NCI-H1694 (cell line): ENCODE measurements around the gene OR52E8.

Experiments used
- DNase-seq: peaks from one replicate; lab custom pipeline; 2025; lab: John Stamatoyannopoulos, UW

The OR52E8 gene

DNA sequence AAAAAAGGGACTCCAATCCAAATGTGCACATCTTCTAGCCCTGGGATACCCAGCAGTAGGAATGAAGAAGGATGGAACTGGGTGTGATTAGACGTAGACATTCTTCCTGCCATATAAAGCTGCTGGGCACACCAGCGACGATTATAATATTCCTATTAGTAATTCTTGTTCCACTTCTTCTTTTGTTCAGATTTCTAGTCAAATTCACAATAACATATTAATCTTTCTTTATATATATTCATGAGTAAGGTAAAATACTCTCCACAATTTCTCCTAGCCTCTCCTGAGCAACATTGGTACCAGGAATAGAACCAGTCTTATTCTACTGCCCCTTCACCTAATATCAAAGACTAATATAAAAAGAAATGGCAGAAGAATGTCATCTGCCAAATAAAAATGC lies at the start of gene OR52E8:
TSS of gene OR52E8 (minus strand) at position 101 of the 400 bp plus-strand sequence. CDS start at position 101, 0 bp downstream.
- DNase-seq = no peak

DNA sequence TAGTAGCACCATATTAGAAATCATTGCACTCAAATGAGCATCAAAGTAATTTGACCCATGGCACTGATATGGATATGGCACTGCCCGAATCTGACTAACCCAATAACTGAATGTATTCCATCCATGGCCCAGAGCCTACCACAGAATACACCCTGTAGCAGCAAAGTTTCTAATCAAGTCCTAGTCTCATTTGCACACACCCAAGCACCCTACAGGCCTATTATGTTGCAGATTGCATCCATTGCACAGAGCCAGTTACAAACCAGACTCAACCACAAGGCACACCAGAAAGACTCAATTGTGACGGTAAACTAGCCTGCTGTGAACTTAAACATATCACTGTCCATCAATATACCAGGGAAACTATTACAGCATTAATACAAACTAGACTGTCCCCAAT lies 42.0 kb upstream of the OR52E8 start:
- no peak for DNase-seq

DNA sequence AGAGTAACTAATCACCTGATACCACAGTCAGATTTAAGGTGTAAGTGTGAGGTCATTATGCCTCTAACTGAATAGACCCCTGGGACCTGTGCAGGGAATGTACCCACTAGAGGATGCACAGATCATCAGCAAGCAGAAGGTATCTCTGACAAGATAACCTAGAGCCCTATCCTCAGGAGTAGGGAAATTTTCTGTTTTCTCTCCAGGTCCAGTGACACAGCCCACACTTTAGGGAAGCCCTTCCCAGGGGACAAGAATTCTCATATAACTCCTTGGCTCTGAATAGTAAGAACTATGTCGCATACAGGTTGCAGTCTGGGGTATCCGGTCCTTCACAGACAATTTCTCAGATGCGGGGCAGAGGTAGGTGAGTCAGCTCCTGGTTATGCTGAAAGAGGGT lies 35.4 kb upstream of the OR52E8 start, which contains the start of gene OR52E5:
TSS of gene OR52E5 (plus strand) at position 301 of the 400 bp plus-strand sequence. CDS start 7,569 bp downstream, outside the sequence.
- DNase-seq = no peak

DNA sequence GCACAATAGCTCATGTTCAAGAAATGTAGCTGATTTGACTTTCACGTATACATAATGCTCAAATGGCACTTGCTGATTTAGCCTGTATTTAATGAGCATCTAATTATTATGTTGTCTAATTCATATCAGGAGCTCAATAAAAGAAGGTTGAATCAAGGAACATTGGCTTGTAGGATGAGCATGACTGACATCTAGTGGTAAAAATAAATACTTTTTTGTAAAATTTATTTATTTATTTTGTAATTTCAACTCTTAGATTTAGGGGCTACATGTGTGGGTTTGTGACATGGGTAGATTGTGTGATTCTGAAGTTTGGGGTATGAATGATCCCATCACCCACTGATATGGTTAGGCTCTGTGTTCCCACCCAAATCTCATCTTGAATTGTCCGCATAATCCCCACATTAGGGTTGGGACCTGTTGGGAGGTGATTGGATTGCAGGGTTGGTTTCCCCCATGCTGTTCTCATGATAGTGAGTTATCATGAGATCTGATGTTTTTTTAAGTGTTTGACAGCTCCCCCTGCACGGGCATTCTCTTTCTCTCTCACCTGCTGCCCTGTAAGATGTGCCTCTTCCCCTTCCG lies 33.8 kb upstream of the OR52E8 start:
- no peak for DNase-seq

DNA sequence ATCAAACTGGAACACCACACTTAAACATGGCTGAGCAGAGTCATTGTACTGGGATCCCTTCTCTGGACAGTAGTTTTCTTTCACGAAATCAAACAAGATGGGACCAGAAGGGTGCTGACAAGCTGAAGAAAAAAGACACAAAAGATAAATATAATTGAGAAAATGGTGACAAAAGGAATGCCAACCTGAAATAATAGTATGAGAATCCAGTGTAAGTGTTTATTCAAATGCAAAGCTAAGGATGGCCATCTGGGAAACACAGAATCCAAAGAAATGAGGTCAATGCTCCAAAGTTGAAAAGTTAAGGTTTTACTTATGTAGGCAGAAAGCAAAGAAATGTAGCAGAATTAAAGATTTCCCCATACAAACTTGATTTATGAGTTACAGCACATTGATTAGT lies 30.2 kb upstream of the OR52E8 start:
- no peak for DNase-seq

DNA sequence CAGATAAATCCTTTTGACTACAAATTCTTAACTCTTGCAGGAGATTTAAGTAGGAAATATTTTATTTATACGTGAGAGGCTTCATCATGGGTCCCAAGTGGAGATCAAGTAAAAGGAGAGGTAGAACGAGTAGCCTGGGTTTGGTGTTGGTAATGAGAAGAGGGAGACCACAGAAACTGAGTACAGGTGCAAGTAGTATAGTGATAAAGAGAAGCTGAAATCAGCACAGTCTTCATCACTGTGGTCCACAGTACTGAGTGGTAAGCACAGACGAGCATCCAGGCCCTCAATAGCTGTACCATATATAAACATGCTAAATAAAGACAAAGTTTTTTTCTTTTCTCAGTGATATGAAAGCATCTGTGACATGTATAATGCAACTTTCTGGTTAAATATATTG lies 29.7 kb upstream of the OR52E8 start:
- DNase-seq = no peak

DNA sequence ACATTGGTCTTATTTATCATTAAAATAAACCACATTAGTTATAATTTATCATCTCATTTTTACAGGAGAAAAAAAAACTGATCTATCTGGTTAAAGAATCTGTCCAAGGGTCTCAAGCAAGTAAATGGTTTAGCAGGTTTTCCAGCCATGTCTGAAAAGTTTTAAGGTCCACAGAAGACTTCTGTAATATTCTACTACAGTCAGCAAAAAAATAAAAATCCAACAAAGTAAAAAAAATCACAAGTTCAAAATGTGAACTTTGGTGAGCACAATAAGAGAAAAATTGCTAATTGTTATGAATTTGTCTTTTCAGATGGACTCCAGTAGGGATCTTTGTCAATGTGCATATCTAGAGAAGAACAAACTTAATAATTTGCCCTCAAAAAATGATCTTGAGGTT lies 24.3 kb upstream of the OR52E8 start:
- no peak for DNase-seq

DNA sequence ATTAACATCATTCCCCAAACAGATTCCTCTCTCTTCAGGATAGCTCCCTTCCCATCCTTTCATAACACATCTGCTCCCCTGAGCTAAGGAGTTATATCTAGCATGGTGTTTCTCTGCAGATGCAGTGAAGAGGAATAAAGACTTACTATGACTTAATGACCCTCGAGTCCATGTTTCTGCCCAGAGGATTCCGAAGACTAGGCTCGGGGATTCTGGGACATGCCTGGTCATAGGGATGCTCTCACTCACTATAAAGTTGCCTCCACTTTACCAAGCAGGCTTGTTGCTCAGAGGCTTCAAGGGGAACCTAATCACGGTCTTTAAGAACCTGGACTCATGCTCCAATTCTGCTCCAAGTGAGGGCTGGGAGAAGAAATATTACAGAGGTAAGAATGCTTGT lies 22.8 kb upstream of the OR52E8 start, which contains the start of gene OR52E4:
TSS of gene OR52E4 (plus strand) at position 301 of the 400 bp plus-strand sequence. CDS start 3,664 bp downstream, outside the sequence.
- DNase-seq = no peak

DNA sequence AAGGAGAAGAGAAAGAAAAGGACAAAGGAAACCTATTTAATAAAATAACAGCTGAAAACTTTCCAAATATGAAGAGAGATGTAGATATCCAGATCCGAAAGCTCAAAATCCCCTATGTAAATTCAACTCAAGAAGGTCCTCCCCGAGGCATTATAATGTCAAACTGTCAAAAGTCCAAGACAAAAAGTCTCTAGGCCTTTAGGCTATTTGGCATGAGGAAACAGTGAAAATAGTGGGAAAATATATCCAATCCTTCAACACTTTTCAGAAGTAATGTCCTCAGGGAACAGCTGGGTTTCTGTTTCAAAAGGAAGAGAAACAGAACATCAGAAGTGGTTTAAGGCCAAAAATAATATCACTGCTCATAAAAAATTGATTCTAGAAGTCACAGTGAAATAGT lies 21.1 kb upstream of the OR52E8 start:
- DNase-seq = no peak

DNA sequence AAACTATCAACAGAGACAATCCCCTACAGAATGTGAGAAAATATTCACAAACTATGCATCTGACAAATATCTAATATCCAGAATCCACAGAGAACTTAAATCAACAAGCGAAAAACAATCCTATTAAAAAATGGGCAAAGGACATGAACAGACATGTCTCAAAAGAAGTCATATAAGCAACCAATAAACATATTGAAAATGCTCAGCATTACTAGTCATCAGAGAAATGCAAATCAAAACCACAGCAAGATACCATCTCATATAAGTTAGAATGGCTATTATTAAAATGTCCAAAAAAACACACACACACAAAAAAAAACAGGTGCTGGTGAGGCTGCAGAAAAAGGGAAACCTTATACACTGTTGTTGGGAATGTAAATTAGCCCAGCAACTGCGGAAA lies 8.3 kb upstream of the OR52E8 start:
- DNase-seq = no peak

DNA sequence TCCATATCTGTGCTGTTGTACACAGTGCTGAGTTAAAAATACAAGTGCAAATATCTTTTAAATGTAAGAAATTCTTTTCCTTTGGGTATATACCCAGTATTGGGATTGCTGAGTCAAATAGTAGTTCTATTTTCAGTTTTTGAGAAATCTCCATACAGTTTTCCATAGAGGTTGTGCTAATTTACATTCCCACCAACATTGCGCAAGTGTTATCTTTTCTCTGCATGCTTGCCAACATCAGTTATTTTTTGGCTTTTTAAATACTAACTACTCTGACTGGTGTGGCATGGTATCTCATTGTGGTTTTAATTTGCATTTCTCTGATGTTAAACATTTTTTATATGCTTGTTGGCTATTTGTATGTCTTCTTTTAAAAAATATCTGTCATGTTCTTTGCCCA lies 6.5 kb downstream of the OR52E8 start:
- DNase-seq = no peak

DNA sequence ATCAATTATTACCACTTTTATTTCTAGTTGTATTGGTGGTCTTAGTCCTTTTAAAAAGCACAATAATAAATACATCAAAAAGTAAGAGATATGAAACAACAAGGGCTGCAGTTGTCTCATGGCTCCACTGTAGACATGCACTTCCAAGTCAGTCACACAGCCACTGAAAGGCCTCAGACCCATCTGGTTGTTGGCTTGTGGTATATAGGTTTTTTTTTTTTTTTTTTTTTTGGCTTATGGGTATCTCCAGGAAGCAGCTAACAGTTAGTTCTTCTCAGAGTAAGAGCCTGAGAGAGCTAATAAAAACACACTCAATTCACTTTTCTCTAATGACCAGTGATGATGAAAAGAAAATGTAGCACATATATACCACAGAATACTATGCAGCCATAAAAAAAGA lies 9.8 kb downstream of the OR52E8 start:
- DNase-seq = no peak

DNA sequence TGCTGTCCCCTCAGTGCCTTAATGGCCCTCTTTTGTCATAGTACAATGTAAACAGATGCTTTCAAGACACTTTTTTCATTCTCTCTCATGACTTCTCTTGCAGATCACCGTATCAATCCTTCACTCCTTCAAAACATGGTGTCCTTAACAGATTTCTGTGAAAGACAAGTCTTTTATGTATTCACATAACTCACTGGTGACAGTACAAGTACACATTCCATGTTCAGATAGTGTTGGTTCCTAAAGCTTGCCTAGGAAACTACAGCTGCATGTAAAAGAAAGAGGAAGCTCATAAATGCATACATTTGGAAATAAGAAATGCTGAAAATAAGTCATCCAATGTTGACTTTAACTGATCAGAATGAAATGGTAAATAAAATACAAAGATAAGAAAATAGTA lies 10.8 kb downstream of the OR52E8 start:
- DNase-seq = no peak

DNA sequence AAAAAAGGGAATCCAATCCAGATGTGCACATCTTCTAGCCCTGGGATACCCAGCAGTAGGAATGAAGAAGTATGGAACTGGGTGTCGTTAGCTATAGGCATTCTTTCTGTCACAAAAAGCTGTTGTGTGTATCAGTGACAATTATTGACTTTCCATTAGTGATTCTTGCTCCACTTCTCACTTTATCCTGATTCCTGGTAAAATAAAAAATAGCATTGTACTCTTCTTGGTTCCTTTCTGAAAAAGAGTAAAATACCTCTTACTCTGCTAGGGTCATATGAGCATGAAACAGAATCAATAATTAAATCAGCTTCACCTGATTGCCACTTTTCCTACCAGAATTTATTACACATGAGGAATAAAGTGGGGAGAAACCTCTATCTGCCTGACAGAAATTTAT lies 15.7 kb downstream of the OR52E8 start, which contains the start of gene OR52E6:
TSS of gene OR52E6 (minus strand) at position 101 of the 400 bp plus-strand sequence. CDS start at position 101, 0 bp downstream.
- DNase-seq = no peak

DNA sequence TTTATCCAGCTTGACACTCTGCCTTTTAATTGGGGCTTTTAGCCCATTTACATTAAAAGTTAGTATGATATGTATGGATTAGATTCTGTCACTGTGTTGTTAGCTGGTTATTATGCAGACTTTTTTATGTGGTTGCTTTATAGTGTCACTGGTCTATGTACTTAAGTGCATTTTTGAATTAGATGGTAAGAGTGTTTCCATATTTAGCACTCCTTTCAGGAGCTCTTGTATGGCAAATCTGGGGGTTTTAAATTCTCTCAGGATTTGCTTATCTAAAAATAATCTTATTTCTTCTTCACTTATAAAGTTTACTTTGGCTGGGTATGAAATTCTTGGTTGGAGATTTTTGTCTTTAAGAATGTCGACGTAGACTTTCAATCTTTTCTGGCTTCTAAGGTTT lies 19.8 kb downstream of the OR52E8 start:
- no peak for DNase-seq

DNA sequence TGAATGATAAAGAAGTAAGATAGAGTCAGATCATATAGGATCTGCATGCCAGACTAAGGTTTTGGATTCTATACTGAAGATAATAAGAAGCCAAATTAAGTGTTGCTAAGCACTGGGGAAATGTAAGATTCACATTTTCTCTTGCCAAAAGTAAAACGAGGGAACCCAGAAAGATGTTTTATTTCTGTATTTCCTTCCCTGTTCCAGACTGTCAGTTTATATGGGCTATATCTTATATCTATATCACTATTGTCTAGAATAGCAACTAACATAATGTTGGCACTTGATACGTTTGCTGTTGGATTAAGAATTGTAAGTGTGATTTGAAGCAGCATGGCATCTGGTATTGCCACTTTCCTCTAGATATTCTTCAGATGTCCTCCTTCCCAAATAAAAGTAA lies 24.0 kb downstream of the OR52E8 start:
- no peak for DNase-seq

DNA sequence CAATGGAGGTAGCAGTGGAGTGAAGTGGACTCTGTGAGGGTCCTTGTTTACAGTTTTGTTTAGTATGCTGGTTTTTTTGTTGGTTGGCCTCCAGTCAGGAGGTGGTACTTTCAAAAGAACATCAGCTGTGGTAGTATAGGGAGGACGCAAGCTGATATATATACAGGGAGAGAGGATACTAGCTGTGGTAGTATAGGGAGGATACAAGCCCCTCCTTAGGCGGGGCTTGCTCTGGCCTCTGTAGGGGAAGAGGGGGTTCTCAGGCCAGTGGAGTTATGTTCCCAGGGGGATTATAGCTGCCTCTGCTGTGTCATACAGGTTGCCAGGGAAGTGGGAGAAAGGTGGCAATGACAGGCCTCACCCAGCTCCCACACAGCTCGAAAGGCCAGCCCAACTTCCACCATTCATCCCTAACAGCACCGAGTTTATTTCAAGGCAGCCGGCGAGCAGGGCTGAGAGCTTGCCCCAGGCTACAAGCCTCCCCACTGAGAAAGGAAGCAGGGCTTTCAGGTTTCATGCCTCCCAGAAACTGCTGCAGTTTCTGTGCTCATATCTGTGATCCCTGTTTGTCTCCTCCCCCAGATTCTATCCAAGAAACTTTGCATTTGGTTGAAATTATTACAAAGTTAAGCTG lies 26.2 kb downstream of the OR52E8 start:
- no peak for DNase-seq

DNA sequence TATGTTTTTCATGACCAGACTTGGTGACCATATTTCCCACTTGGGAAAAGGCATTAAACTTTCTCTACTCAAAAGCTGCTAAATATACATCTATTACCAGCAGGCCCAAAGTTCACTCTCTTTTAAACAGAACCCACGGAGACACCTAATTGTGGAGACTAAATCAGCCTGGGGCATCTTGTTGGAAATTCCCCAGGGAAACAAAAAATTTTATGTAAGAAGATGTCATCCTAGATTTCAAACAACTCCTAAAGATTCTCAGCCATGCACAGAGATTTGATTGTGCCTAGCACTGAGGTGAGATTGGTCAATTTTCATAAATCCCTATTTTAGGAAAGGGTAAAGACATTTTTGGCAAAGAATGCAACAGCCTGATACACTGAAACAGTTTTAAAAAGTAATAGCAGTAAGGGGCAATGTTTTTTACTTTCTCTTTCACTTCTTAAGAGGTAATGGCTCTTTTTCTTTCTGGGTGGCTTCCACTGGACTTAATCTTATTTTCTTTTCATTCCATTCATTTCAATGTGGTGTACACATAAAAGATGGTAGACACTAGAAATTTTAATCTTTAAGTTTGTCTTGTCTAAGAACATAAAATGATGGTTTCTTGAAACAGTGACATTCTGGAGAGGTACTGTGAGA lies 39.1 kb downstream of the OR52E8 start:
- no peak for DNase-seq

DNA sequence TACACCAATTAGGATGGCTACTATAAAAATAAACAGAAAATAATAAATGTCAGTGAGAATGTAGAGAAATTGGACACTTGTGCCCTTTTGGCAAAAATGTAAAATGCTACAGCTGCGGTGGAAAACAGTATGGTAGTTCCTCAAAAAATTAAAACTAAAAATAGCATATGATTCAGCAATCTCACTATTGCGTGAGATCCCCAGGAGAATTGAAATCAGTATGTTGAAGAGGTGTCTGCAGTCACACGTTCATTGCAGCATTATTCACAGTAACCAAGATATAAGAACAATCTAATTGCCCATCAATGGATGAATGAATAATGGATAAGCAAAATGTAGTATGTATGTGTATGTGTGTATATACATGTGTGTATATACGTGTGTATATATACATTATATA lies 42.0 kb downstream of the OR52E8 start:
- no peak for DNase-seq

DNA sequence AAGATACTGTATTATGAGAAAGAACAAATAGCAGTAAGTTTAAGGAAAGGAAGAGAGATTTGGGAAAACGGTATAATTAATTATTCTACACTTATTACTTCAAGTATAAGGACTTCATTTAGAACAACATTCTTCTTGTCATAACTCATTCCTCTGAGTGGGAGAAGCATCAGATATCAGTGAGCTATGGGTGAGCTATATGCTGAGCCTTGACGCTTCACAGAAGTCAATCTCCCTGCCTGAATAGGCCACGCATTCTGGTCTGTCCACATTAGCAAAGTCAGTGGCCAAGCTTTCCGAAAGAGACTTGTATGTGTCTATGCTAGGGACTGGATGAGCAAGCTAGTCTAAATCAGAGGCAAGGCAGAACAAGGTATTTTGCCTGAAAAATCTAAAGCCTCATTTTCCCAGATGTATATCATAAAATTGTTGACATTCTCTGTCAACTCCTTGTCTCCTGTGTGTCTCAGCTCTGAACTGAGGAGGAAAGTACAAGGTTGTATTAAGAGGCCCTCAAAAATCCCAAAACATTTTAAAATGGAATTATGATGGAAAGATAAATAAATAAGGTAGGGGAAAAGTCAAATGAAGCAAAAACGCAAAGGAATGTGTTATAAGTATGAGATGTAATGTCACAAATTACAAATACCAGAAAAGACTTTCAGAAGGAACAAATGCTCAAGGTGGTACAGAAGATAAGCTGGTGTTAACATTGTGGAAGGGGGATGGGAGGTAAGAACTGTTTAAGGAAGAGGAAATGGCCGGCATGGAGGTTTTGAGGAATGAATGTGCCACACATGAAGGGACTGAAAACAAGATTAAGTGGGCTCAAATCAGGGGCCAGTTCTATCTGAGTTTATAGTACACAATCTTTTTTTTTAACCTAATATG lies 47.3 kb downstream of the OR52E8 start:
- no peak for DNase-seq

DNA sequence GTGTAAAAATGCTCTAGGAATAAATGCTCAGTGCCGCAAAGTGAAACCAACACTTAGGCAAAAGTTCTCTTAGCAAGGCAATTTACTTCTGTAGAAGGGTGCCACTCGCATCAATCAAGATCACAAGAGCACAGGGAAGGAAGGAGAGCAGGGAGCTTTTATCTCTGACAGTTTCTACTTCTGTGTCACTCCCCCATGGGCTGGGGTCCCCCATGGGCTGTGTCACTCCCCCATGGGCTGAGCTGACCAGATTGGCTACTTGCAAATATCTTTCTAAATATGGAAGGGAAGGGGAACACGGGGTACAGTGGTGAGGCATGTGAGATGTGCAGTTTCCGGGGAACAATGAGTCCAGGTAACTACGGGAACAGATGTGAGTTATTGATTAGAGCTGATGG lies 48.4 kb downstream of the OR52E8 start:
- DNase-seq = no peak

DNA sequence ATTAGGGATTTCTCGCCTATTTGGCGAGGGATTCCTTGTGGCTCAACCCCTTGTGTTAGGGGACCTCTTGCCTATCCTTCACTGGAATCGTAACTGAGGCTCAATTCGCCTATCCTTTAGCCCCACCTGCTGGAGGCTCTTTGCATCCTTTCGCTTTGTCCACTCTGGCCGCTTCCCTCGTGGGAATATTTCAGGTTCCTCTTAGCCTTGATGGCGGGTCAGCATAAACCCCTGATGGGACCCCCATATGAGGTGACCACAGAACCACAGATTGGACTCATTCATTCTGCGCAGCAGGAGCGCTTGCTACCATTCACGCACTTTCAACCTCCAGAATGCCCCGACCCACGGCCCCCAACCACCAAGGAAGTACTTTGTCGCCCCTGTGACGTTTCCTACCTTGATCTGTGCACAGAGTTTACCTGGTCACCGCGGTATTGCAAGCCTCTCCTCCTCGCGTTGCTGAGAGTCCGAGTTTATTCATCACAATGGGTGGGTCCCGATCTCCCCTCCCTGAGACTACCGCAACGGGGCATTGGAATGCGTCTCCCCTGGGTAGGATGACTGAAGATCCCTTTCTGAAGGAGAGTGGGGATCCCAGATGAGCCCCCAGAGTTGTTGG lies 48.9 kb downstream of the OR52E8 start, which contains the start of gene OR52N2:
TSS of gene OR52N2 (plus strand) at position 425 of the 622 bp plus-strand sequence. CDS start 11,412 bp downstream, outside the sequence.
- peak; percentile 3 for DNase-seq
